GM19099 (cell line): ENCODE data around the gene SHISA5.

Experiments used
- POLR2A ChIP-seq: IDR thresholded peaks from 3 replicates; pipeline ENCODE4 v1.6.1; 2011; ENCODE audit warnings: low read depth; ENCODE audit not compliant: insufficient read length; ENCODE audit errors: extremely low read depth

Gene SHISA5

GRCh38 chr3:48528048-48528447 is 24.1 kb upstream of the SHISA5 start:
- TF ChIP-seq POLR2A, result no peak

GRCh38 chr3:48524970-48525369 is 21.0 kb upstream of the SHISA5 start:
- TF ChIP-seq POLR2A, result no peak

GRCh38 chr3:48521635-48522034 is 17.7 kb upstream of the SHISA5 start:
- TF ChIP-seq POLR2A, result no peak

DNA sequence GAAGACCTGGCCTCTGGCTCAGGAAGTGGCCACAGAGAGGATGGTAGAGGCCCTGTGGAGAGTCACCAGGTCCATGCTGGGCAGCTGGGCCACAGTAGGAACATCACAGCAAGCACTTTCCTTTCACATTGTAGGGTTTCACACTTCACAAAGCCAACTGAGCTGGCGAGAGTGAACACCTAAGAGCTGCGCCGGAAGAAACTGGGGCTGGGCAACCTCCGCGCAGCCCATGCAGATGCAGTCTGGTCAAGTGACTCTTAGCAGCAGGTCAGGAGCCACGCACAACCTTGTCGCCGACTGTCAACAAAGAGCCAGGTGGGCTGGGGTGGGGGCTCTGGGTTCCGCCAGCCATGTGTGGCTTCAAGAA is 15.3 kb upstream of the SHISA5 start:
- no peak for TF ChIP-seq POLR2A

GRCh38 chr3:48518638-48519276 is 14.8 kb upstream of the SHISA5 start:
- no peak for TF ChIP-seq POLR2A

GRCh38 chr3:48518069-48518468 is 14.1 kb upstream of the SHISA5 start:
- no peak for TF ChIP-seq POLR2A

- TF ChIP-seq POLR2A, result no peak
Measured at GRCh38 chr3:48516571-48516970, 12.6 kb upstream of the SHISA5 start.

DNA sequence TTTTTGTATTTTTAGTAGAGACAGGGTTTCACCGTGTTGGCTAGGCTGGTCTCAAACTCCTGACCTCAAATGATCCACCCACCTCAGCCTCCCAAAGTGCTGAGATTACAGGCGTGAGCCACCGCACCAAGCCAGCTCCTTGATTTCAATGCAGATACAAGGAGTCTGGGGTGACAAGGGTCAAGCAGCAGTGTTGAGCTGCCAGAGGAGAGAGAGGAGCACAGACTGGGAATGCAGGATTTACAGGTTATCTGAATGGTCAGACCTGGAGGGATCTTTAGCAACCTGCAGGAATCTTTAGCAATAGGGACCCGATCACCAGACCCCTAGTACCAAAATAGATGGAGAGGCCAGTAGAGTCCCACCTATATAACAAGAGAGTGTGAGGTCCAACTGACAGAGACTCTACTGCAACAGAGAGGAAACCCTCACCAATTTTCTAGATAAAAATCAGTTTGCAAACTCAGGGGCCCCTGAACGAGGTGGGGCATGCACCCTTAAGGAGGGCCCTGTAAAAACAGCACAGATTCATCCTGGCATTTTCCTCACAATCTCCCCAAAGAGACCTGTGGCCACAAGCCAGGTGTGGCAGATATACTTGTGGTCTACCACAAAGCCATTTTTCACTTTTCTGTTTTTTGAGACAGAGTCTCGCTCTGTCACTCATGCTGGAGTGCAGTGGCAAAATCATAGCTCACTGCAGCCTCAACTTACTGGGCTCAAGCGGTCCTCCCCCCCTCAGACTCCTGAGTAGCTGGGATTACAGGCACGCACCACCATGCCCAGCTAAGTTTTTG is 10.7 kb upstream of the SHISA5 start:
- TF ChIP-seq POLR2A, result no peak

GRCh38 chr3:48511551-48511950 is 7.6 kb upstream of the SHISA5 start:
- TF ChIP-seq POLR2A, result no peak

GRCh38 chr3:48507256-48508061 is 3.5 kb upstream of the SHISA5 start:
- no peak for TF ChIP-seq POLR2A

GRCh38 chr3:48505968-48506504 is 2.1 kb upstream of the SHISA5 start:
- TF ChIP-seq POLR2A, result no peak

- TF ChIP-seq POLR2A, result no peak
Measured at GRCh38 chr3:48505146-48505545, 1.2 kb upstream of the SHISA5 start.

DNA sequence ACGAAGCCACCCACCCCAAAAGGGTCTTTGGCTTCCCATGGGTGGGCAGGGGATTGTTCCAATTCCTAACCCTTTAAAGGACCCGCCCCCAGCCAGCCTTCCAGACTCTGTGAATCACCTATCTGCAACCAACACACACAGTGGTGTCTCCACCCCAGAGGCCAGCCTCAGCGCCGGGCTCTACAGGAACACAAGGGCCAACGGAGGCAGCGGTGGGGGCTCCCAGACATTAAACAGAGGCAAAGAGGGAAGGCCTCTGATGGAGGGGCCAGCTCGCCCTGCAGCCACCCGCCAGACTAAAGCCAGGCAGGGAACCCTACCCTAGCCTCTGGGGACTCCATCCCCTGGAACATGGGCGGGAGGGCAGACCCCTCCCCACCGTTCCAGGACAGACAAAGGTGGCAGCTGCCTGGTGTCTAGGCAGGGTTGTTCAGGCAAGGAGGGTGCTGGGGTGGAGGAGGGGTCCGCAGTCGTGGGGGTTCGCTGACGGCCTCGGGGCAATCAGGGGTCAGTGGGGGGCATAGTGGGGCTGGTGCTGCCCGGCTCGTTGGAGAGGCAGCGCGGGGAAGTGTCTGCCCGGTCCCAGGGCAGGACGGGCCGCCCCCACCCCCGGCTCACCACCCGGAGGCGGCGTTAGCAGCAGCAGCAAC is 448 bp downstream of the SHISA5 start:
- TF ChIP-seq POLR2A, result no peak

- TF ChIP-seq POLR2A, result no peak
Measured at GRCh38 chr3:48502728-48503168, 1.2 kb downstream of the SHISA5 start.

DNA sequence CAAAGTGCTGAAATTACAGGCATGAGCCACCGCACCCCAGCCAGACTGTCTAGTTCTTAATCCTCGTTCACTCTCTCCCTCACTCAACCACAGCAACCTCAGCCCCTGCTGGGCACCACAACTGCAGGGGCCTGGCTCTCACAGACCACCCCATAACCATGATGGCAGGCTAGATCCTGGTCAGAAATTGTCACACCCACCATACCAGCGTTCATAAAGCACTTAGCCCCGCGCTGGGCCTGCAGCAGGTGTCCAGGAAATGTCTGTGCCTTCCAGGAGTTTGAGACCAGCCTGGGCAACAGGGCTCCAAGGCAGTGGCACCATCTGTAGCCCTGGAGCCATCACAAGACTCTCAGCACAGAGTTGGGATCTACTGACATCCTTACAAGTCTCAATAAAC is 1.9 kb downstream of the SHISA5 start:
- no peak for TF ChIP-seq POLR2A
